A549 (cell line): ENCODE data around the gene FKBP1A. TPM values are rescaled to one million over a fixed set of nuclear protein-coding genes. Genes with fewer than 3 reads are reported as not detected.

Experiments used
- ATAC-seq, 2 experiments: fragments of 200-7000 bp in 1 of 2; fragments of >200 bp in 1 of 2; cut with Nextera tagmentation in 1 of 2; cut with Tn5 transposase in 1 of 2; 3 replicates each; pipeline versions ENCODE4 v1.8.0 to v1.9.1; 2018 to 2020; ENCODE audit warnings: mild to moderate bottlenecking in 1 of 2, moderate library complexity in 1 of 2
- CTCF ChIA-PET: fragments of 300-600 bp; sonication (Branson Sonifier 250); formaldehyde crosslinking; extraction: SDS; loops from one replicate; lab custom pipeline; 2021; ENCODE audit warnings: antibody characterized with exemption, inconsistent platforms; lab: Yijun Ruan, JAX
- POLR2A ChIA-PET: fragments of 350-600 bp; formaldehyde crosslinking; extraction: SDS; loops from one replicate; lab custom pipeline; 2021; ENCODE audit warnings: antibody characterized with exemption, inconsistent platforms; lab: Yijun Ruan, JAX
- DNase-seq, 2 experiments: peaks; one replicate each; pipeline versions ENCODE4 v3.0.0 to v3.0.0-alpha.2; 2011 to 2016; ENCODE audit warnings: low read depth in 1 of 2, low spot score in 1 of 2
- FAIRE-seq: peaks from 2 replicates; lab custom pipeline; 2011; peaks lifted over from hg19 to GRCh38; lab: Jason Lieb, UNC
- H3K27ac ChIP-seq, 2 experiments: fragments of >200 bp; sonication (Bioruptor Twin); formaldehyde crosslinking; 3 replicates each; pipeline ENCODE4 v1.5.1; 2016 to 2017
- H3K4me1 ChIP-seq: fragments of >200 bp; sonication (Bioruptor Twin); formaldehyde crosslinking; 3 replicates; pipeline ENCODE4 v1.6.1; 2016
- H3K4me2 ChIP-seq: fragments of >200 bp; sonication (Bioruptor Twin); formaldehyde crosslinking; 3 replicates; pipeline ENCODE4 v1.6.1; 2016
- H3K4me3 ChIP-seq: fragments of >200 bp; sonication (Bioruptor Twin); formaldehyde crosslinking; 3 replicates; pipeline ENCODE4 v1.5.1; 2016
- H3K9me3 ChIP-seq: fragments of >200 bp; sonication (Bioruptor Twin); formaldehyde crosslinking; 3 replicates; pipeline ENCODE4 v1.6.1; 2016
- CBX8 ChIP-seq: fragments of 200-600 bp; sonication (generic); IDR thresholded peaks from 2 replicates; pipeline ENCODE4 v1.6.1; 2016
- CHD2 ChIP-seq: fragments of 150-350 bp; IDR thresholded peaks from 2 replicates; pipeline ENCODE4 v1.6.1; 2014; ENCODE audit warnings: low read length; ENCODE audit not compliant: partially characterized antibody
- ELK1 ChIP-seq: fragments of 150-350 bp; IDR thresholded peaks from 2 replicates; pipeline ENCODE4 v1.6.1; 2014; ENCODE audit warnings: low read depth, mild to moderate bottlenecking, low read length
- ESRRA ChIP-seq: fragments of 150-350 bp; IDR thresholded peaks from 2 replicates; pipeline ENCODE4 v1.6.1; 2014; ENCODE audit warnings: mild to moderate bottlenecking, low read length, borderline replicate concordance
- FOXS1 ChIP-seq: fragments of 250-450 bp; sonication (Bioruptor Pico); IDR thresholded peaks from 2 replicates; pipeline ENCODE4 v1.5.0; 2020; ENCODE audit warnings: mild to moderate bottlenecking, moderate library complexity
- GATA3 ChIP-seq: IDR thresholded peaks from 2 replicates; pipeline ENCODE4 v1.6.1; 2012; ENCODE audit warnings: borderline replicate concordance
- JUN ChIP-seq, 2 experiments: fragments of >200 bp; sonication (Bioruptor Twin); formaldehyde crosslinking; IDR thresholded peaks; 2 replicates in 1 of 2; 3 replicates in 1 of 2; pipeline ENCODE4 v1.6.1; 2016 to 2017
- KDM1A ChIP-seq: fragments of 200-600 bp; sonication (generic); IDR thresholded peaks from 2 replicates; pipeline ENCODE4 v1.6.1; 2016; ENCODE audit warnings: low read depth, mild to moderate bottlenecking
- MAFK ChIP-seq: fragments of 450-650 bp; IDR thresholded peaks from 2 replicates; pipeline ENCODE4 v1.6.1; 2014; ENCODE audit not compliant: partially characterized antibody
- MAX ChIP-seq: IDR thresholded peaks from 2 replicates; pipeline ENCODE4 v1.6.1; 2012
- MAZ ChIP-seq: fragments of 150-350 bp; IDR thresholded peaks from 2 replicates; pipeline ENCODE4 v1.6.1; 2014; ENCODE audit warnings: antibody characterized with exemption, low read depth, low read length, borderline replicate concordance
- MYC ChIP-seq: IDR thresholded peaks from 2 replicates; pipeline ENCODE4 v1.6.1; 2012; ENCODE audit warnings: mild to moderate bottlenecking, inconsistent platforms, low read length, improper control_type of control experiment, borderline replicate concordance
- POLR2A ChIP-seq: IDR thresholded peaks from 2 replicates; pipeline ENCODE4 v1.6.1; 2012; ENCODE audit warnings: mild to moderate bottlenecking, low read length
- POLR2AphosphoS2 ChIP-seq: conservative IDR thresholded peaks from 2 replicates; pipeline ENCODE4 v1.6.1; 2012; ENCODE audit warnings: low read length, improper control_type of control experiment, inconsistent platforms
- RAD21 ChIP-seq, 2 experiments: fragments of >200 bp in 1 of 2; sonication (Bioruptor Twin) in 1 of 2; formaldehyde crosslinking in 1 of 2; IDR thresholded peaks in 1 of 2; conservative IDR thresholded peaks in 1 of 2; 2 replicates in 1 of 2; 3 replicates in 1 of 2; pipeline ENCODE4 v1.6.1; 2012 to 2018; ENCODE audit warnings: inconsistent platforms in 1 of 2
- REST ChIP-seq: fragments of 200-600 bp; sonication (generic); IDR thresholded peaks from 2 replicates; pipeline ENCODE4 v1.6.1; 2016; ENCODE audit warnings: antibody characterized with exemption, mild to moderate bottlenecking, moderate library complexity
- TP53 ChIP-seq: fragments of 250-450 bp; sonication (Bioruptor Pico); IDR thresholded peaks from 2 replicates; pipeline ENCODE4 v1.5.0; 2021; ENCODE audit warnings: mild to moderate bottlenecking, moderate library complexity
- WGBS: methylation state at CpG from one replicate; pipeline ENCODE4 v1.1.6; 2017; ENCODE audit errors: missing lambda C conversion rate; 5-methylcytosine and 5-hydroxymethylcytosine counted together
- polyA plus RNA-seq, 4 experiments: library from polyadenylated mRNA; depleted of rRNA in 3 of 4; stranded (reverse); fragments of >200 nt; fragmentation: RNase III in 1 of 4; extraction: RNeasy Plus Mini Kit Qiagen cat#74134 plus additional on column Dnase treatment in 1 of 4; gene quantifications; 2 replicates in 3 of 4; 3 replicates in 1 of 4; pipeline ENCODE4 v1.2.3, GENCODE V29; 2011 to 2017
- TF ChIP-seq, protein P1 (sequence below): fragments of 450-650 bp; IDR thresholded peaks from 2 replicates; pipeline ENCODE4 v1.6.1; 2014; ENCODE audit warnings: antibody characterized with exemption
- TF ChIP-seq, protein P2 (sequence below): IDR thresholded peaks from 2 replicates; pipeline ENCODE4 v1.6.1; 2012; ENCODE audit warnings: low read depth, borderline replicate concordance

FKBP1A gene
- polyA plus RNA-seq, 2 of the 4 experiments (the other 2 are of a cell fraction), result 385 to 535 TPM

DNA sequence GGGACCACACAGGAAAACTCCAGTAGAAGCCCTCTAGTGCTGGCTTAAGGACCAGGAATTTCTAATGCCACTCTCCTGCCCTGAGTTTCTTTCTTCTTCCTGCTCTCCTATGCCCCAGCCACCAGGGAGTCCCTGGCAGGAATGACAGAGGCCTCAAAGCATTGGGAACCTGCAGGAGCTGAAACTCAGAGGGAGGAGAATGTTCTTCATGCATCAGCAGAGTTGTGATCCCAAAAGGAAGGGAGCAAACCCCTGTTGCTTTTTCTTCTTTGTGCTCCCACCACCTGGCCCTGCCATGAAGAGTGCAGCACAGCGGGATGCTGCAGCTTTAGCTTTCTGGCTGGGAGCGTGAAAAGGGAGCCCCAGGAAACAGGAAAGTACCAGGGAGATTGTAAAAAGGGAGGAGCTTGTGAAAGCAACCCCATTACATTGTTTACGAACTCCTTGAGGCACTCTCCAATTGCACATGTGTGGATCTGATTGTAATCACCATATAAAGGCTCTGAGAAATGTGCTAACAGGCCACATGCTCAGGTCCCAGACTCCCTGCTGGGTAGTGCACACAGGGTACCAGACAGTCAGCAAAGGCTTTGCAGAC lies 34.7 kb upstream of the FKBP1A start:
- peak; percentile 65 to 76; a peak in 4 of 6 replicates for ATAC-seq
- H3K4me2 ChIP-seq, result no peak overlapping the region
- no peak for DNase-seq
- H3K27ac ChIP-seq, result no peak overlapping the region
- TF ChIP-seq POLR2AphosphoS2, result no peak
- TF ChIP-seq, all 56 proteins: peak for 0
- ChIA-PET POLR2A (no interaction called here), CTCF (interaction anchor here (0.7 to 9.9 kb wide), 6 partner anchors 9 to 76 kb away, joined by 3 to 72 read pairs (median 4); no protein-coding TSS in a partner anchor)
- Histone ChIP-seq H3K4me3 (no peak overlapping the region), H3K9me3 (no peaks in the 10 kb centered on the region), H3K4me1 (no peaks in the 10 kb centered on the region)
- 78% methylated on average over 3 of the region's 3 CpGs for WGBS
- no peak for FAIRE-seq

DNA sequence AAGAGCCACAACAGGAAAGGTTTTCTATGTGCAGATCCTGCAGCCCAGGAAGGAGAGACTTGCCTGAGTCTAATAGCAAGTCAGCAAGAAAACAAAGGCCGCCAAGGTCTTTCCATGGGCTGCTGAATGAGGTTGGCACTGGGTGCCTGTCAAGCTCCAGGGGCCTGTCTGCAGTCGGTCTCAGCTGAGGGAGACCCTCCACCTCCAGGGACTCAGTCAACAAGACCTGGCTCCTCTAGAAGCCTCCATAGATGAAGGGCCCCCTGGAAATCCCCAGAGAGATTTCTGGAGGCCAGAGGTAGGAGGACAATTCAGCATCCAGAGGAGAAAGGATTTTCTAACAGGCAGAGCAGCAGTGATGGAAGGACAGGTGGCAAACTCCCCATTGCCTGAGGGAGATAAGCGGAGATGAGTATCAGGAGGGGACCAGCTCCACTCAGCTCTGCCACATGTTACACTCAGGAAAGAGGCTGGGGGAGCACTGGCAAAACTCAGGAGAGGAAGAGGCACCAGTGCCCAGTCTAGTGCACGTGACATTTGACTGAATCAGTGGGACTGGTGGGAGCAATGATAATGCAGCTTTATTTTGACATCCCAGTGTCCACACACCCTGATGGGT lies 33.5 kb upstream of the FKBP1A start:
- no peak overlapping the region for H3K27ac ChIP-seq
- WGBS, result 52% methylated on average over 4 of the region's 4 CpGs
- H3K4me3 ChIP-seq, result no peak overlapping the region
- ChIA-PET POLR2A (no interaction called here), CTCF (interaction anchor here (0.7 to 9.9 kb wide), 9 partner anchors 11 to 923 kb away, joined by 3 to 72 read pairs (median 4); no protein-coding TSS in a partner anchor)
- FAIRE-seq, result no peak
- TF ChIP-seq MYC, result no peak
- no peak for TF ChIP-seq MAZ
- TF ChIP-seq ELK1, result no peak
- no peak for ATAC-seq
- H3K4me1 ChIP-seq, result no peaks in the 10 kb centered on the region
- peaks cover under 1% of the 10 kb centered on the region; the same call in 2 of the 3 replicates for H3K9me3 ChIP-seq
- no peak overlapping the region for H3K4me2 ChIP-seq
- DNase-seq, result no peak

- no peak for TF ChIP-seq POLR2A
- no peak for TF ChIP-seq KDM1A
- TF ChIP-seq, protein P1, sequence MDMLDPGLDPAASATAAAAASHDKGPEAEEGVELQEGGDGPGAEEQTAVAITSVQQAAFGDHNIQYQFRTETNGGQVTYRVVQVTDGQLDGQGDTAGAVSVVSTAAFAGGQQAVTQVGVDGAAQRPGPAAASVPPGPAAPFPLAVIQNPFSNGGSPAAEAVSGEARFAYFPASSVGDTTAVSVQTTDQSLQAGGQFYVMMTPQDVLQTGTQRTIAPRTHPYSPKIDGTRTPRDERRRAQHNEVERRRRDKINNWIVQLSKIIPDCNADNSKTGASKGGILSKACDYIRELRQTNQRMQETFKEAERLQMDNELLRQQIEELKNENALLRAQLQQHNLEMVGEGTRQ, result no peak
- no peak for TF ChIP-seq MAX
- TF ChIP-seq REST, result no peak
- TF ChIP-seq MAFK, result no peak
- no peak for TF ChIP-seq TP53 (CRISPR knock-in tag)
- TF ChIP-seq FOXS1 (CRISPR knock-in tag), result no peak
- no peak for TF ChIP-seq GATA3
- TF ChIP-seq RAD21 (conservative IDR thresholded peaks at IDR 0.05 in 1 of 2, IDR thresholded peaks at IDR 0.05 in 1 of 2), result no peak
- TF ChIP-seq, protein P2, sequence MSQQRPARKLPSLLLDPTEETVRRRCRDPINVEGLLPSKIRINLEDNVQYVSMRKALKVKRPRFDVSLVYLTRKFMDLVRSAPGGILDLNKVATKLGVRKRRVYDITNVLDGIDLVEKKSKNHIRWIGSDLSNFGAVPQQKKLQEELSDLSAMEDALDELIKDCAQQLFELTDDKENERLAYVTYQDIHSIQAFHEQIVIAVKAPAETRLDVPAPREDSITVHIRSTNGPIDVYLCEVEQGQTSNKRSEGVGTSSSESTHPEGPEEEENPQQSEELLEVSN, result no peak
- no peak for TF ChIP-seq ESRRA
- TF ChIP-seq CBX8, result no peak
- no peak for TF ChIP-seq CHD2
- no peak for TF ChIP-seq JUN (IDR thresholded peaks at IDR 0.05)
- no peak for TF ChIP-seq MAZ
- TF ChIP-seq POLR2AphosphoS2, result no peak
- TF ChIP-seq, all 56 proteins: peak for 0
These were observed 31.5 kb upstream of the FKBP1A start for GRCh38 chr20:1424336-1424735.

More at GRCh38 chr20:1424336-1424735, 31.5 kb upstream of the FKBP1A start:
- CTCF ChIA-PET, result interaction anchor here (1.3 to 9.9 kb wide), 4 partner anchors 13 to 112 kb away, joined by 5 to 72 read pairs (median 8); no protein-coding TSS in a partner anchor
- FAIRE-seq (no peak), ATAC-seq (no peak), DNase-seq (no peak)
- H3K9me3 ChIP-seq, result peaks cover 17% of the 10 kb centered on the region
- H3K4me2 ChIP-seq, result no peak overlapping the region
- no peaks in the 10 kb centered on the region for H3K4me1 ChIP-seq
- no peak overlapping the region for H3K27ac ChIP-seq
- H3K4me3 ChIP-seq, result no peak overlapping the region
- WGBS, result 26% methylated on average over 1 of the region's 1 CpG
- POLR2A ChIA-PET, result no interaction called here
